ENCODE measurements around the gene SMO. TPM values are rescaled to one million over a fixed set of nuclear protein-coding genes. Genes with fewer than 3 reads are reported as not detected.
A peak's percentile ranks its signal among the peaks of the same experiment; 100 is the strongest.

Gene SMO
- total RNA-seq, 2 donors from 2014 or later: 75.5 to 76.2 TPM

- no peaks in the 10 kb centered on the region for H3K27me3 Mint-ChIP-seq (ENCODE audit: insufficient read depth)
- WGBS, 2 experiments (ENCODE audit: insufficient coverage in 1 of 2, insufficient read length in 1 of 2): 0 to 27% methylated on average over 3 to 4 of the region's 4 CpGs
- H3K27ac Mint-ChIP-seq: peak overlapping the region; percentile 89
- peaks cover 3% of the 10 kb centered on the region for H3K4me1 ChIP-seq (ENCODE audit: control insufficient read depth, insufficient read depth, low read length)
- H3K4me3 Mint-ChIP-seq: peak overlapping the region; percentile 30
- H3K36me3 Mint-ChIP-seq (ENCODE audit: low read depth): no peaks in the 10 kb centered on the region
- H3K4me1 Mint-ChIP-seq: peaks cover 31% of the 10 kb centered on the region
- peak overlapping the region; percentile 72 for H3K4me3 ChIP-seq (ENCODE audit: low read length)
- H3K27me3 ChIP-seq (ENCODE audit: control insufficient read depth, insufficient read depth, low read length, poor library complexity, severe bottlenecking): no peaks in the 10 kb centered on the region
- DNase-seq: peak; percentile 68
- H3K9me3 Mint-ChIP-seq: no peaks in the 10 kb centered on the region
- TF ChIP-seq CTCF (conservative IDR thresholded peaks at IDR 0.05): no peak
- H3K27ac ChIP-seq (ENCODE audit: low read depth, low read length): peak overlapping the region; percentile 83
- H3K9ac ChIP-seq (ENCODE audit: extremely low read depth, low read length, poor library complexity, severe bottlenecking): peak overlapping the region; percentile 17
- no peaks in the 10 kb centered on the region for H3K36me3 ChIP-seq (ENCODE audit: control insufficient read depth, insufficient read depth, low read length)
- H3K9me3 ChIP-seq (ENCODE audit: control insufficient read depth, low read length): no peaks in the 10 kb centered on the region
Observed at GRCh38 chr7:129258649-129259389, 70.4 kb downstream of the SMO start.

- DNase-seq: no peak
- Mint-ChIP-seq H3K9me3 (no peaks in the 10 kb centered on the region), H3K4me1 (peaks cover 26% of the 10 kb centered on the region), H3K36me3 (ENCODE audit: low read depth) (no peaks in the 10 kb centered on the region), H3K27me3 (ENCODE audit: insufficient read depth) (no peaks in the 10 kb centered on the region), H3K4me3 (no peak overlapping the region), H3K27ac (no peak overlapping the region)
- no peaks in the 10 kb centered on the region for H3K27me3 ChIP-seq (ENCODE audit: control insufficient read depth, insufficient read depth, low read length, poor library complexity, severe bottlenecking)
- WGBS, 2 experiments (ENCODE audit: insufficient coverage in 1 of 2, insufficient read length in 1 of 2): 93% methylated on average over 2 of the region's 2 CpGs; no CpG with 5 or more reads in 1 of the 2 experiments
- H3K27ac ChIP-seq (ENCODE audit: low read depth, low read length): no peak overlapping the region
- H3K9ac ChIP-seq (ENCODE audit: extremely low read depth, low read length, poor library complexity, severe bottlenecking): no peak overlapping the region
- H3K4me1 ChIP-seq (ENCODE audit: control insufficient read depth, insufficient read depth, low read length): peaks cover 3% of the 10 kb centered on the region
- no peaks in the 10 kb centered on the region for H3K36me3 ChIP-seq (ENCODE audit: control insufficient read depth, insufficient read depth, low read length)
- no peak for TF ChIP-seq CTCF (conservative IDR thresholded peaks at IDR 0.05)
- no peak overlapping the region for H3K4me3 ChIP-seq (ENCODE audit: low read length)
- no peaks in the 10 kb centered on the region for H3K9me3 ChIP-seq (ENCODE audit: control insufficient read depth, low read length)
Observed at GRCh38 chr7:129262324-129262723, 73.9 kb downstream of the SMO start.

Other genes starting within 250 kb of the SMO start
- 10 to 100 TPM; 68.0 to 73.1 TPM for gene TNPO3, start 133.5 kb upstream of the SMO start, total RNA-seq
- gene TSPAN33, start 43.9 kb upstream of the SMO start, total RNA-seq: 10 to 100 TPM; 33.2 to 35.6 TPM
- gene AHCYL2, start 36.4 kb downstream of the SMO start, total RNA-seq: 10 to 100 TPM; 30.8 to 31.4 TPM
- gene STRIP2, start 245.8 kb downstream of the SMO start, total RNA-seq: 10 to 100 TPM; 11.7 to 15.8 TPM

Measured in endodermal cell (in vitro differentiated cells).